ENCODE measurements around the gene KCNMB3. TPM values are rescaled to one million over a fixed set of nuclear protein-coding genes. Genes with fewer than 3 reads are reported as not detected.
"Not testable (repeated sequence)": the region's sequence is repeated elsewhere in the genome, so short reads cannot be mapped to it uniquely, and the experiment has no call there.

The KCNMB3 gene
- total and polyA plus RNA-seq, 5 donors: 1.1 to 1.9 (median 1.3) TPM

DNA sequence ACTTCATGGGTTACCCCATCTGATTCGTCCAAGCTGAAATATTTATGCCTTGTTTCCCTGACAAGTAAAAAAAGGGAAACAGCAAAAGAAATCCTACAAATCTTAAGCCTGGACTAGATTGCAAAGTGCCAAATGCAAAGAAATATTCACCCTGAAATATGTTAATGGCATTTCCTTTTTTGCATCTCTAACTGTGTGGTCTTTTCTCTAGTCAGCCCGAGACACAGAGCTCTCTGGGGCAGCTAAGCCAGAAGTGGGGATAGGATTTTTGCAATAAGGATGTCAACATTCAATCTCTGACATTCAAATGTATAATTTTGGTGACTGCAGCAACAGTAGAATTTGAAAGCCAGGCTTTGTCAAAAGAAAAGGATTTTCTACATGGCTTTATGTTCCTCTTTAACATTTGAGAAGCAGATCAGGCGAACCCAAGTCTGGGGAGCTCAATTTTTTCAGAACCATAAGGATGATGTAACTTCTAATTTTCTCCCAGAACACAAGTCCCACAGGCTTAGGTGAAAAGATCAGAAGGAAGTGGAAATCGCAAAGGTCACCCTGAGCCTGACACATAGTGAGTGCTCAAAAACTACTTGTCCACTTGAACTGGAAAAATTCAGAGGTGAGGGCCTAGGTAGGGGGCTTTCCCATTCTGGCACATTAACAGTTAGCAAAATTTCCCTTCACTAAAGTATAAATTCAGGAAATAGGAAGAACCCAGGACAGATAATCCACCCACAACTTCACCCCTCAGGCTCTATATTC, 28.2 kb upstream of the KCNMB3 start:
- Histone ChIP-seq H3K27ac (ENCODE audit: low read length) (no peak overlapping the region), H3K27me3 (ENCODE audit: control insufficient read depth, insufficient read depth) (no peaks in the 10 kb centered on the region), H3K4me1 (ENCODE audit: control insufficient read depth, insufficient read depth, low read length) (no peaks in the 10 kb centered on the region), H3K4me3 (ENCODE audit: low read length) (no peak overlapping the region), H3K9me3 (ENCODE audit: control insufficient read depth, low read length) (no peaks in the 10 kb centered on the region)
- ATAC-seq (no peak), DNase-seq (no peak)
- intact Hi-C loops (cut with DNase I): no loop called here
- WGBS: 59% methylated on average over 4 of the region's 4 CpGs

DNA sequence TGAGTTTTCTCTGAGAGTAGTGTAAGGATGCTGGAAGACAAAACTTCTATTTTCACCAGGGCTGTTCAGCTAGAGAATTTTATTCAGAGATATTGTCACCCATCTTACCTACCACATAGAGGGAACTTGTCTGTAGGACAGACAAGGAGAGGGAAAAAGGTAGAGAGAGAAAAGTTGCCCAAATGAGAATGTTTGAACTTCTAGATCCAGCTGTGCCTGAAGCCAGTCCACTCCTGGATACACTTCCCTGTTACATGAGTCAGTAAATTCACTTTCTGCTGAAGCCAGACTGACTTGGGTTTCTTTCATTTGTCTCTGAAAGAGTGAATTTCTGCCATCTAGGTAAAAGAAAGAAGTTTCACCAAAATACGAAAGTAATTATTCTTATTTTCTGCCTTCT, 27.2 kb upstream of the KCNMB3 start:
- Histone ChIP-seq H3K27ac (ENCODE audit: low read length) (no peak overlapping the region), H3K4me1 (ENCODE audit: control insufficient read depth, insufficient read depth, low read length) (no peaks in the 10 kb centered on the region), H3K4me3 (ENCODE audit: low read length) (no peak overlapping the region), H3K27me3 (ENCODE audit: control insufficient read depth, insufficient read depth) (no peaks in the 10 kb centered on the region), H3K9me3 (ENCODE audit: control insufficient read depth, low read length) (no peaks in the 10 kb centered on the region)
- no peak for DNase-seq
- 95% methylated on average over 1 of the region's 1 CpG for WGBS
- ATAC-seq: no peak
- intact Hi-C loops (cut with DNase I): no loop called here

DNA sequence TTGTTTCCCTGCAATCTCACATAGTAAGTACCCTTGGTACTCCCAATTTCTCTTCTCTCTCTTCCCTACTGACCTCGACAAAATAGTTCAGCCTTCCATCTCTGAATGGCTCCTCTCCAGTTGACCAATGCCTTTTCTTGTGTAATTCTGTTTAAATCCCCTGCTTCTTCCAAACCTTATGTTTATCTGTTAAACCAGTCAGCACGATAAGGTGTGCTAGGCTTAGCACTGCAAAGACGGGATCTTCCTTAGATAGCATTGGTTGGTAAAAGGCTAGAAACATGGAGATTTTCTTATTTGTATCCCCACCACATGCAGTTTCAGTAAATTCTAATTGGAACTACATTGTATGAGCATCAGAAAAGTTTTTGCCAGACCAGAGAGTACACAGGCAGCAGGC, 25.8 kb upstream of the KCNMB3 start:
- Histone ChIP-seq H3K4me1 (ENCODE audit: control insufficient read depth, insufficient read depth, low read length) (no peaks in the 10 kb centered on the region), H3K4me3 (ENCODE audit: low read length) (no peak overlapping the region), H3K27me3 (ENCODE audit: control insufficient read depth, insufficient read depth) (no peaks in the 10 kb centered on the region), H3K27ac (ENCODE audit: low read length) (no peak overlapping the region), H3K9me3 (ENCODE audit: control insufficient read depth, low read length) (no peaks in the 10 kb centered on the region)
- intact Hi-C loops (cut with DNase I): no loop called here
- DNase-seq: no peak
- ATAC-seq: no peak
- 82% methylated on average over 3 of the region's 3 CpGs for WGBS

DNA sequence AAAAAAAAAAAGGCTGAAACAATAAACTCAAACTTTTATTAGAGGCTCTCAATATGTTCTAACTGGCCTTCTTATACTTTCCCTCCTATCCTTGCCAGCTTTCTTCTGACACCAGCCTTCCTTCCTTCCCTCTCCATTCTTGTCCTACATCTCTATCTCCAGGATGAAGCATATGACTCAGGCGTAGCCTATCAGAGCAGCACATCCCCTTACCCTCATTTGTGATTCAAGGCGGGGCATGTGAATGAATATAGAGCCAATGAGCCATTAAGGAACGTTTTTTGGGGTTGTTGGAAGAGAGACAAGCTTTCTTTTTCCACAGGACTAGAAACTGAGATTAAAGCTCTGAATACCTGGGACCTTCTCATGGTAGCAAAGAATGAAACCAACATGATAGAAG, 25.1 kb upstream of the KCNMB3 start:
- H3K27ac ChIP-seq (ENCODE audit: low read length): no peak overlapping the region
- H3K4me1 ChIP-seq (ENCODE audit: control insufficient read depth, insufficient read depth, low read length): no peaks in the 10 kb centered on the region
- WGBS: 70% methylated on average over 3 of the region's 3 CpGs
- H3K9me3 ChIP-seq (ENCODE audit: control insufficient read depth, low read length): no peaks in the 10 kb centered on the region
- no peak overlapping the region for H3K4me3 ChIP-seq (ENCODE audit: low read length)
- ATAC-seq: no peak
- no peak for DNase-seq
- intact Hi-C loops (cut with DNase I): no loop called here
- H3K27me3 ChIP-seq (ENCODE audit: control insufficient read depth, insufficient read depth): no peaks in the 10 kb centered on the region

DNA sequence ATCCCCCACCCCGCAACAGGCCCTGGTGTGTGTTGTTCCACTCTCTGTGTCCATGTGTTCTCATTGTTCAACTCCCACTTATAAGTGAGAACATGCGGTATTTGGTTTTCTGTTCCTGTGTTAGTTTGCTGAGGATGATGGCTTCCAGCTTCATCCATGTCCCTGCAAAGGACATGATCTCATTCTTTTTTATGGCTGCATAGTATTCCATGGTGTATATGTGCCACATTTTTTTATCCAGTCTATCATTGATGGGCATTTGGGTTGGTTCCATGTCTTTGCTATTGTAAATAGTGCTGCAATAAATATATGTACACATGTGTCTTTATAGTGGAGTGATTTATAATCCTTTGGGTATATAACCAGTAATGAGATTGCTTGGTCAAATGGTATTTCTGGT, 23.5 kb upstream of the KCNMB3 start:
- ATAC-seq; H3K27me3 ChIP-seq (ENCODE audit: control insufficient read depth, insufficient read depth); DNase-seq; intact Hi-C loops (cut with DNase I); H3K27ac ChIP-seq (ENCODE audit: low read length); H3K4me3 ChIP-seq (ENCODE audit: low read length); H3K4me1 ChIP-seq (ENCODE audit: control insufficient read depth, insufficient read depth, low read length); H3K9me3 ChIP-seq (ENCODE audit: control insufficient read depth, low read length): not testable (repeated sequence)
- 97% methylated on average over 2 of the region's 2 CpGs for WGBS

DNA sequence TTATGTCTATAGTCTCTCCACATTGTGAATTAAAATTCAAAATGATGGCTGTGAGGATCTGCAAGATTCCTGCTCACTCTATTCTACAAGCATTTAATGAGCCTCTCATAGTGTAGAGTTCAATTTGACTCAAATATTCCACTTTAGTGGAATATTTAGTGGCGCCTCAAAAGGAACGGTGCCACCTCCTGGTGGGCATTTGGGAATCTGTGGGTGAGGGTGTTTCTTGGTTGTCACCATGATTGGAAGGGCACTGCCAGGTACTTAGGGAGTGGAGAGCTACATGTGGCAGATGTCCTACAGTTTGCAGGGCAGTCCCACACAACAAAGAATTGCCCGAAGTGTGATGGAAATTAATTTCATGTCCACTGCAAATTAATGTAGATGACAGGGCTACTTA, 21.5 kb upstream of the KCNMB3 start:
- 89% methylated on average over 3 of the region's 3 CpGs for WGBS
- DNase-seq (peak in 1 of 3 donors; percentile 39), ATAC-seq (no peak)
- no peak overlapping the region for H3K27ac ChIP-seq (ENCODE audit: low read length)
- no peaks in the 10 kb centered on the region for H3K27me3 ChIP-seq (ENCODE audit: control insufficient read depth, insufficient read depth)
- no peaks in the 10 kb centered on the region for H3K9me3 ChIP-seq (ENCODE audit: control insufficient read depth, low read length)
- no peaks in the 10 kb centered on the region for H3K4me1 ChIP-seq (ENCODE audit: control insufficient read depth, insufficient read depth, low read length)
- H3K4me3 ChIP-seq (ENCODE audit: low read length): no peak overlapping the region
- intact Hi-C loops (cut with DNase I): no loop called here

DNA sequence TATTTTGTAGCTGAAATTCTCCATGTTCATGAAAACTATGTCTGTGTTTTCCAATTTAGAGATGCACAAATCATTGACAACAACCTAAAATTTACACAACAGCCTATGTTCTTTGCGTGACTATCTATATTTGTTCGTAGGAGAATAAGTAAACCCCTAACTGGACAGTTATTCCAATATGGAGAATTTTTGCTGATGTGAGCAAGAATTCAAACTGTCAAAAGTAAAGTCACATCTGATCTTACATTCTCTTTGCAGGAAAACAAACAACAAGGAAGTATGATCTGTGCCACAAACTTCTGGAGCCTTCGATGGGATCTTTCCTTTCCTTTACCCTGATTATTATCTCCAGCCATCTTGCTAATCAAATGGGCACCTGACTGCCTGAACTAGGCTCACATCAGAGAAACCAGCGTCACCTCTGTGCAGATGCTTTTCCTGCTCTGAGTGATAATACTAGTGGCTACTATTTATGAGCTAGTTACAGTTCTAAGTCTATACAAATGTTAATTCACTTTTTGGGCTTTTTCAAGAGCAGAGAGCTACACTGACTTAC, 18.3 kb upstream of the KCNMB3 start:
- WGBS: 77% methylated on average over 4 of the region's 4 CpGs
- DNase-seq (no peak), ATAC-seq (no peak)
- Histone ChIP-seq H3K4me3 (ENCODE audit: low read length) (no peak overlapping the region), H3K4me1 (ENCODE audit: control insufficient read depth, insufficient read depth, low read length) (no peaks in the 10 kb centered on the region), H3K27me3 (ENCODE audit: control insufficient read depth, insufficient read depth) (no peaks in the 10 kb centered on the region), H3K27ac (ENCODE audit: low read length) (no peak overlapping the region), H3K9me3 (ENCODE audit: control insufficient read depth, low read length) (no peaks in the 10 kb centered on the region)
- intact Hi-C loops (cut with DNase I): no loop called here

DNA sequence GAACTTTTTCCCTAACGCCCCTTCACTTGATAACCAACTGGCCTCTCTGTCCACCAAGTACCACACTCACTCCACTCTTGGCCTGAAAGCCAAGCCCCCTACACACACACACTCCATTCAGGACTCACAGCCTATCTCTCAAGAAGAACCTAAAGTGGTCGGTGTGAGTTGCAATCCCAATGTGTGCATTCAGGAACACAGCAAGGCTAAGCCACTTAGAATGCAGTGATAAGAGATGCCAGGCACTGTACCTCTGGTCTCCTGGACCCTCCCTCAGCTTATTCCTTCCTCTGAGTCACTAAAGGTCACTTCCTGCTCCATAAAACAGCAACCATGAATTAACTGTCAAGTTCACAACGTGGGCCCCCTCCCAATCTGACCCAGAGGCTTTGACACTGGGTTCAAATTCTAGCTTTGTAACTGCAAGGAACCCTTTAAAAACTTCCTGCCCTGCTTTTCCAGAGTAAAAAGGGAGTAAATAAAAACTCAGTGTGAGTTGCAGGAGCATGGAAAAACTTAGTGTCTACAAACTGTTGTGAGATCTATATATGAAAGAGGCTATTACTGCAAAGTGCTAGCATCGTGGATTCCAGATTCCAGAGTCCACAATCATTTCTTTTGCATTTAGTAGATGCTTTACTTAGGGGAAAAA, 17.6 kb upstream of the KCNMB3 start:
- Histone ChIP-seq H3K4me1 (ENCODE audit: control insufficient read depth, insufficient read depth, low read length) (no peaks in the 10 kb centered on the region), H3K9me3 (ENCODE audit: control insufficient read depth, low read length) (no peaks in the 10 kb centered on the region), H3K27me3 (ENCODE audit: control insufficient read depth, insufficient read depth) (no peaks in the 10 kb centered on the region), H3K4me3 (ENCODE audit: low read length) (no peak overlapping the region), H3K27ac (ENCODE audit: low read length) (no peak overlapping the region)
- DNase-seq (no peak), ATAC-seq (no peak)
- intact Hi-C loops (cut with DNase I): no loop called here
- 48% methylated on average over 4 of the region's 4 CpGs for WGBS

DNA sequence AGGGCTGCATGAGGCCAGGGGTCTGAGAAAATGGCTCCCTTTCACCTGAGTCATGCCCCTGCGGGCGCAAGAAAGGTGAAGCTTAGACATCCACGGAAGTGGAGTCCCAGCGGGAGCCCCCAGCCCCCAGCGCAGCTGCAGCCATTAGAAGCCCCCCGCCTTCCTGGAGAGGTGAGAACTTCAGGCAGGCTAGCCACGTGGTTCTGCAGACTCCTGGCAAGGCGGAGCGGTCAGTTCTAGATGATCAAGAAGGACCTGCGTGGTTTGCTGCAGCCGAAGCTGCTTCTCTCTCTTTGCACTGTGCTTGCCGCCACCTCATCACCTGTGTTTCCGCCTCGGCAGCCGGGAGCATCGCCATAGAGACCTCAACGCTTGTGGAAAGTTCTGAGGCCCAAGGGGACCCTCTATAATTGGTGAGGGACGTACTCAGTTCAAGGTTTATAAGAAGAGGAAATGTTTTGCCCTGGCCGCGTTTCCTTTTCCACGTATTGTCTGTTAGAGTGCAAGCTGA, 15.8 kb upstream of the KCNMB3 start:
- no peaks in the 10 kb centered on the region for H3K27me3 ChIP-seq (ENCODE audit: control insufficient read depth, insufficient read depth)
- no peak overlapping the region for H3K27ac ChIP-seq (ENCODE audit: low read length)
- no peak overlapping the region for H3K4me3 ChIP-seq (ENCODE audit: low read length)
- peak in 1 of 2 donors; percentile 56 for ATAC-seq
- peak in 2 of 3 donors; percentile 39 to 44 for DNase-seq
- no peaks in the 10 kb centered on the region for H3K9me3 ChIP-seq (ENCODE audit: control insufficient read depth, low read length)
- WGBS: 61% methylated on average over 21 of the region's 21 CpGs
- no peaks in the 10 kb centered on the region for H3K4me1 ChIP-seq (ENCODE audit: control insufficient read depth, insufficient read depth, low read length)
- intact Hi-C loops (cut with DNase I): no loop called here

DNA sequence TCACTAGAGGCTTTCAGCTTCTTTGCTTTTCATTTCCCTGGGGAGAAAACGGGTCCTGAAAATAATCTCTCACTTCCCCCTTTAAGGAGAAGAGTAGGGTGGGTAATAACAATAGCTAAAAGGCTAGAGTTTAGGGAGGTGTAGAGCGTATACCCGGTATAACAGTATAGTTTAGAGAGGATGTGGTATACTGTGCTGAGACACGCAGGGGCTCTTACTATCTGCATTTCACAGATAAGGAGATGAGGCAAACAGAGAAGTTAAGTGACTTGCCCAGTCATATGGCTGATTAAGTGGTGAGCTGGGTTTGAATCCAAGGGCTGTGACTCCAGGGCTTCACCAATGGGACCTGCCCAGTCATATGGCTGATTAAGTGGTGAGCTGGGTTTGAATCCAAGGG, 15.0 kb upstream of the KCNMB3 start:
- Histone ChIP-seq H3K27me3 (ENCODE audit: control insufficient read depth, insufficient read depth) (no peaks in the 10 kb centered on the region), H3K4me3 (ENCODE audit: low read length) (no peak overlapping the region), H3K27ac (ENCODE audit: low read length) (no peak overlapping the region), H3K9me3 (ENCODE audit: control insufficient read depth, low read length) (no peaks in the 10 kb centered on the region), H3K4me1 (ENCODE audit: control insufficient read depth, insufficient read depth, low read length) (no peaks in the 10 kb centered on the region)
- DNase-seq (no peak), ATAC-seq (no peak)
- intact Hi-C loops (cut with DNase I): no loop called here
- WGBS: 68% methylated on average over 4 of the region's 4 CpGs

DNA sequence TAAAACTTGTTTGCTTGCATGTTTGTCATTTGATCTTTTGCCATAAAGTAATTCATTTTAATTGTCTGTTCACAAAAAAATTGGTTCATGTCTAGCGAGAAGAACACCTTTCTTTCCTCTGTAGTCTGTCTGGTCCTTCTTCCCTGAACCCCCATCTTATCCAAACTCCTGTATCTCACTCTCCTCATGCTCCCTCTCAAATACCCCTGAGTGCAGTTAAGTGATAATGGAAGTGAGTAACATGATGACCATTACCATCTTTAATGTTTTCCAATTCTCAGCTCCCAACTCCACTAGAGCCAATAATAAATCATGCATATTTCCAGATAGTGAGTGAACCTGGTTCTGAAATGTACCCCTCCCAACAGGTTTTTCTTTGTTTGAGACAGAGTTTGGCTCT, 14.2 kb upstream of the KCNMB3 start:
- Histone ChIP-seq H3K9me3 (ENCODE audit: control insufficient read depth, low read length) (no peaks in the 10 kb centered on the region), H3K27me3 (ENCODE audit: control insufficient read depth, insufficient read depth) (no peaks in the 10 kb centered on the region), H3K4me1 (ENCODE audit: control insufficient read depth, insufficient read depth, low read length) (no peaks in the 10 kb centered on the region), H3K27ac (ENCODE audit: low read length) (no peak overlapping the region), H3K4me3 (ENCODE audit: low read length) (no peak overlapping the region)
- ATAC-seq (no peak), DNase-seq (no peak)
- WGBS: 92% methylated on average over 1 of the region's 1 CpG
- intact Hi-C loops (cut with DNase I): no loop called here
